GM18907 (cell line): ENCODE measurements around the gene JAKMIP1.

ENCODE experiments used
- ATAC-seq: cut with Tn5 transposase; IDR thresholded peaks from one replicate; pipeline ENCODE4 v1.9.1; 2021; ENCODE audit warnings: mild to moderate bottlenecking, moderate library complexity; ENCODE audit not compliant: unreplicated experiment

JAKMIP1 gene

DNA sequence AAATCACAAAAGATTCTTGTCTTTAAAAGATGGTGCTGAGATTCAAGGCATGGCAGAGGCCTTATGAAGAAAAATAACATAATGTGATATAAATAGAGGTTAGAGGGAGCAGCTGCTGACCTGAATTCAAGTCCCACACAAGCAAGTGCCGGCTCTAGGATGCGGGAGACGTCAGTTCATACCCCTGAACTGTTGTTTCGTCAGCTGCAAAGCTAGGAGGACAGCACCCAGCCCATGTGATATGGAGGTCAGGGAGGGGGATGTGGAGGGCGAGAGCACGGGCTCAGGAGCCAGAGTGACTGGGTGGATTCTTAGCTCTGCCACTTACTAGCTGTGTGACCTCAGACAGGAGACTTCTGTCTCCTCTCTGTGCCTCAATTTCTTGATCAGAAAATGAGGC lies 77.9 kb downstream of the JAKMIP1 start:
- ATAC-seq, result no peak

DNA sequence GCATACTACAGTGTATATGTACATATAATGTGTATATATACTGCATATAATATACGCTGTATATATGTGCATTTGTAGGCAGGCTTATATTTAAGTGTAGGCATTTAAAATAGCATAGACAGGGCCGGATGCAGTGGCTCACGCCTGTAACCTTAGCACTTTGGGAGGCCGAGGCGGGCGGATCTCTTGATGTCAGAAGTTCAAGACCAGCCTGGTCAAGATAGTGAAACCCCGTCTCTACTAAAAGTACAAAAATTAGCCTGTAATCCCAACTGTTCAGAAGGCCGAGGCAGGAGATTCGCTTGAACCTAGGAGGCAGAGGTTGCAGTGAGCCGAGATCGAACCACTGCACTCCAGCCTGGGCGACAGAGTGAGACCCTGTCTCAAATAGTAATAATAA lies 78.4 kb downstream of the JAKMIP1 start:
- no peak for ATAC-seq

DNA sequence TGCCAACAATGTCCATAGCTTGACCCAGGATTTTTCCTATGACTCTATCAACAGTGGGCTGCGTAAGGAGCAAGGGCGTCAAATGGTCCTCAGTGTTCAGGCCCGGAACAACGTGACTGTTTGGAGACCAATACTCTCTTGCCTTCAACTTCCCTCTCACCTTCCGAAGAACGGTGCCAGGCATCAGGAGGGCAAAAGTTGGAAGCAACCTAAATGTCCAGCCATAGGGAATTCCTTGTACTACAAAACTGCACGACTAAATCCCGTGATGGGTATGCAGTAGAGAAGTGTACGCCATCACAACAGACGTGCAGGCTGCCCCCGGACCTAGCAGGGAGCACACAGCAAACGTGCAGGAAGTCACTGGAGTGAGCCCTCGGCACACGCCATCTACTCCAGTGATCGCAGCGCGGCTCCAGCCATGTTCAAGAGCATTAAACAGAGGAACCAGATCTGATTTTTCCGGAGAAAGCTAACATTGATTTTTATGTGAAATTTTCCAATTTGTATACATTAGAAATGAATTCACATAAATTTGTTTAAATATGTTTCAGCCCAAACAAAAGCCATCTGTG lies 79.0 kb downstream of the JAKMIP1 start:
- ATAC-seq, result no peak

DNA sequence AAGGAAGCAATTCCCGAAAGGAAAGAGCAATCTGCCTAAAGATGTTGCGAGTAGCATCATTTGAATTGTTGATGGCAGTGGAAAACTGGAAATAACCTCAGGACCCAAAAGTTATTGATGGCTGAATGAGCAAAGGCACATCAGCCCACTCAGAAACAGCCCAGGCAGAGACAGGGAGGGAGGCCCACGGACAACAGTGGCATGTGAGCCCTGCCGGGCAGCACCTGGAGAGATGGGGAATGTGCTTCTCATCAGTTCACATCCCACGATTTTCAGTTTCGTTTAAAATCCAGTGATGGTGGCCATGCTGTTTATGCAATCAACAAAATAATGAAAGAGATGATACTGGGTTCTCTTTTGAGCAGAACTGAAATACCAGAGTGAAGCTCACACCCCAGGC lies 80.0 kb downstream of the JAKMIP1 start:
- no peak for ATAC-seq

DNA sequence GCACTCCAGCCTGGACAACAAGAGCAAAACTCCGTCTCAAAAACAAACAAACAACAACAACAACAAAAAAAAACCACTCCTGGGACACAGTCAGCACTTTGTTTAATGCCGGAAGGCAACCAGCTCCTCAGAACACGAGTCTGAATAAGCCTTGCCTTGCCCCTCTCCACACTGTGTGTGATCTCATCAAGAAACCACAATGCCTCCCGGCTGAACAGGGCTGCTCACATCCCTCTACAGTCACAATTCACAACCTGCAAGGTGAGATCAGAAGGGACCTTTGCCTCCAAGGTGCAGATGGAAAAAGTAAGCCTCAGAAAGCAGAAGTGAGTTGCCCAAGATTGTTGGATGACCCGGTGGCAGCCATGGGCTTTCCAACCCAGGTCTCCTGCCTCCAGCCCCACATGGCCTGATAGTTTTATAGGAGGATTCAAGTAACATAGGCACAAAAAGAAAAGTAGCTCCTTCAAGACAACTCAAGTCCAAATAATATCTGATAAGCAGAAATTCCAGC lies 80.8 kb downstream of the JAKMIP1 start:
- no peak for ATAC-seq

DNA sequence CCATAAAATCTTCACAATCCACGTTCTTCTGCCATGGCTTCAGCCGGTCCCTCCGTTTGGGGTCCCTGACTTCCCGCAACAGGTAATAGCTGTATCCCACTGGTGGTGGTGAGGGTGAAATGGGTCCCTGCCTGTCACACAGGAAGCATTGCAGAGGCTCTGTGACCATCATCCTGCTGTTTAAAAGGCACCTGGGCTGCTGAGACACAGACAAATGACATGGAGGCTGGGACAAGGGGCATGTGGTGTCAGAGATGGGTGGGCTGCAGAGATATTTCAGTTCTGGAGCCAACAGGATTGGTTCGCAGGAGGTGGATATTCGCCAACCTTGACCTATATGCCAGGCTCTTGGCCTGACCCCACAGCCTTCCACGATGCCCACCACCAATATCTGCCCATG lies 82.1 kb downstream of the JAKMIP1 start:
- ATAC-seq, result no peak

DNA sequence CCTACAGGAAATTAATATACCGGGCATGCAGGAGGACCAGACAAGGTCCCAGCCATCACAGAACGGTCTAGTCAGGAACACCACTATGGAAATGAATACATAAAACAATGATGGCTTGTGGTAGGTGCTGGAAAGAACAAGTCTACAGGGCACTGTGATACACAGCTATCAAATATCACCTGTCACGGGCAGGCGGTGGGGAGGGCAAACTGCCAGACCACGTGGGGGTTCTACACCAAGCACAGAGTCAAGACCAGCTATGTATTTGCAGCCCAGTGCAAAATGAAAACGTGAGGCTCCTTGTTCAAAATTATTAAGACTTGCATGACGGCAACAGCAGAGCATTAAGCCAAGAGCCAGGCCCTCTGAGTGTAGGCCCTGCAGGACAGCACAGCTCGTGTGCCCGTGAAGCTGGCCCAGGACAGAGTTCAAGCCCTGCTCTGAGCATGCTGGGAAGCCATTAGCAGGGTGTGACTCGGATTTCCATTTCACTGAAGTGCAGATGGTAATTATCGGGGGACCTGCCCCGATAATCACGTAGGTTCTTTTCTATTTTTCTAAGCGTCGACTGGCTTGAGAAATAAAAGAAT lies 83.6 kb downstream of the JAKMIP1 start:
- ATAC-seq, result no peak

- no peak for ATAC-seq
Observed at GRCh38 chr4:6115746-6116586, 84.4 kb downstream of the JAKMIP1 start.

DNA sequence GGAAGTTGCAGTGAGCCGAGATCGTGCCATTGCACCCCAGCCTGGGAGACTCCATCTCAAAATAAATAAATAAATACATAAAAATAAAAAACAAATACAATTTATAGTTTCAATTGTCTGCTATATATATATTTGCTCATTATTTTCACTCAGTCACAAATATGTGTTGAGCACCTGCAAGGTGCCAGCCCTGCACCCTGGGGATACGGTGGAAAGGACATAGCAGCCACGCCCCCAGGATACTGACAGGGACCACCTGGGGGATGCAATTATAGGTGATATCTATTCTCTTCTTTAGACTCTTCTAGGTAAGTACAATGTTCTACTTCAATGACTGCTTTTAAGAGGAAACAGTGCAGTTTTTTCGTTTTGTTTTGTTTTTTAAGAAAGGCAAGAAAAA lies 85.0 kb downstream of the JAKMIP1 start:
- ATAC-seq, result no peak

DNA sequence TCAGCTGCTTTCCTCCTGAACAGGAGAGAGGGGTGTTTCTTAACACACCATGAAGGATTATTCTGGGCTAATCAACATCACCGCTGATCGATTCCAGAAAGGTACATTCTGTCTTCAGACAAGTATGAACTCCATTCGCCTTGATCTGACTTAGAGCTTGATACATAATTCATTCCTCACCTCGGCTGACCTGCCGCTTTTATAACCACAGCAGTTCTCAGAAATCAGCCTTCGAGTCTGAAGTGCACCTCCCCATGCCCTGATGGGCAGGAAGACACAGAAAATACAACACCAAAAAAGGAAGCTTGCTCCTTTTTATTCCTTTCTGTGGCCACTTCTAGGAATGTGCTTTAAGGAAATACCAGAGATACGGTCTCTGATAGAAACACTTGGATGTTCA lies 85.7 kb downstream of the JAKMIP1 start:
- no peak for ATAC-seq

- no peak for ATAC-seq
Observed at GRCh38 chr4:6114181-6114580, 86.2 kb downstream of the JAKMIP1 start.

GRCh38 chr4:6113641-6114040 lies 86.7 kb downstream of the JAKMIP1 start:
- ATAC-seq, result no peak

- no peak for ATAC-seq
Observed at GRCh38 chr4:6112606-6113290, 87.6 kb downstream of the JAKMIP1 start.

DNA sequence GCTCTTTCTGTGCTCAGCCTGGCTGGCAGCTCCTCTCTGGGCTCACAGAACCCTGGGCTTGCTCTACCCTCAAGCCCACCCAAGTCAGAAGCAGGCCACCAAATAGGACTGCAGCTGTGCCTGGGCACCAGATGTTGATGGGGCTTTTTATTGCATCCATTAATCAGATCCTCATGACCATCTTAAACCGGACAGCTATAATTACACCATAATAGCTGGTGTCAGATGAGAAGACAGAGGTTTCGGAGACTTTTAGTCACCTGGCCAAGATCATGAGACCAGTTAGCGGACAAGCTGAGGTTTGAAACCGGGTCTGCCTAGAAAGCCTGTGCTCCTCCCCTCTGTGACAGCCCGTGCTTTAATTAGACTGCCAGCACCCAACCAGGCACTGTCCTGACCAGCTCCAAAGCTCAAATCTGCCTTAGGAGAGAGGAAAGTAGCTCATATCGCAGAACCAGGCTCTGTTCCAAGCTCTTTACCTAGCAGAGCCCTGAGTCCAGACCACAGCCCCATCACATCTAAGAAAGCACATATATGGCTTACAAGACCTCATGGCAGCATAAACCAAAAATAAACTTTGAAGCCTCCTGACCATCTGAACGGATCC lies 88.9 kb downstream of the JAKMIP1 start:
- no peak for ATAC-seq

DNA sequence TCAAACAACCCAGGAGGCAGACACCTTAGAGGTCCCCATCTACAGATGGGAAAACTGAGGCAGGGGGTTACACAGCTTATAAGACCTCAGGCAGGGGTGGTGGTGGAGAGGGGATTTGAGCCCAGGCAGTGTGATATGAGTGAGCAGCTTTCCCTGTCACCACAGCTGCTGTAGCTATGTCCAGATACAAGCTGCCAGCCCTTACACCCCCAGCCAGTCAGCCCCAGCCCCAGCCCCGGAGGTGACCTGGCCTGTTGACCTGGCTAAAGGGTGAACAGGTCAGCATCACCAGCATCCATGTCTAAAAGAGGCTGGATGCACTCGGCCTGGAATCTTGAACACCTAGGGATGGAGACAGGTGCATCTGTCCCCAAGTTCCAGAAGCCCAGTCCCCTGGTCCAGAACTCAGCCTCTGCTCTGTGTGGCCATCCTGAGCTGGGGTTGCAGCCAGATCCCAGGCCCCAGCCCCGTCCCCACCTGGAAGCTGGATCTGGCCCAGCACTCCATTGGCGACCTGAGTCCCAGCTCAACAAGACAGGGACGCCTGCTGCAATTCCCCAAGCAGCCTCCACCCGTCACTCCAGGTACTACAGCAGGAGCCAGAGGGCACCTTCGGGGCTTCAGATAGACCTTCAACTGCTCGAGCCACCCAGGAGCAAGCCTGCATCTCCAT lies 89.5 kb downstream of the JAKMIP1 start:
- ATAC-seq, result no peak

- ATAC-seq, result no peak
Observed at GRCh38 chr4:6109842-6110560, 90.3 kb downstream of the JAKMIP1 start.

DNA sequence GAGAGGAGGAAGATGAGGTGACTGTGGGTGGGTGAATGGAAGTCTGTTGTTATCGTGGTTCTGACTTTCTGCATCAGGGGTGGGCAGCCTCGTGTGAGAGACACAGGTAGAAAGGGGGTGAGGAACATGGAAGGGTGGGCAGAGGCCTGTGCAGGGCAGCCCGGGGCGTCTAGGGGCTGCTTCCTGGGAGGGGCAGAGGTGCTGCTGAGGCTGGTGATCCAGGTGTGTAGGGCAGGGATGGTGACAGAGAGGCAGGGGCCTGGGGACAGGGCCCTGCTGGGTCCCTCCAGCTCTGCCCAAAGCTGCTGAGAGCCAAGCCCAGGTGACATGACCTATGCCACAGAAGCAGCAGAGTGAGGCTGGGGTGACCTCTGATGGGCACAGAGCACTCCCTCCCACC lies 92.5 kb downstream of the JAKMIP1 start:
- ATAC-seq, result no peak

DNA sequence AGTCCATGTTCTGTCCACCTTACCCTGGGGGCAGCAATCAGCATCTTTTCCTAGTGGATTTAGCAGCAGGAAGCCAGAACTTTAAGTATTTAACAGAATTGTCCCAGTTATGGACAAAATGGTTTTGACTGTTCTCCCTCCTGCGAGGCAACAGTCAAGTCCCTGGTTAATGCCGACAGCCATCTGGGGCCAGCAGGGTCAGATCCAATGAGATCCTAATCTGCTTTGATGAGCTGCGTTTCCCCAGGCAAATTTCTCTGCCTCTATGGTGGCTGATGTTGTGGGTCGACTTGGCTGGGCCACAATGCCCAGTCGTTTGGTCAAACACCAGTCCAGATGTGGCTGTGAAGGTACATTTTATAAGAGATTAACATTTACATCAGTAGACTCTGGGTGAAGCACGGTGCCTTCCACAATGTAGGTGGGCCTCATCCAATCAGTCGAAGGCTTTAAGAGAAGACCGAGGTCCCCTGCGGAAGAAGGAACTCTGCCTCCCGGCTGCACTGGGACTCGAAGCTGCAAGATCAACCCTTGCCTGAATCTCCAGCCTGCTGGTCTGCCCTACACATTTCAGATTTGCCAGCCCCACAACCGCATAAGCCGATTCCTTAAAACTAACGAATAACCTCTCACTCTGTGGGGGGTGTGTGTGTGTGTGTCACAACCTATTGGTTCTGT lies 93.1 kb downstream of the JAKMIP1 start:
- ATAC-seq, result no peak

- ATAC-seq, result no peak
Observed at GRCh38 chr4:6106156-6106555, 94.2 kb downstream of the JAKMIP1 start.
